Pons (tissue), 1 donor: ENCODE results near the gene TPSAB1.
"Not testable (repeated sequence)": the region's sequence is repeated elsewhere in the genome, so short reads cannot be mapped to it uniquely, and the experiment has no call there.

Experiments
- DNase-seq: peaks from one replicate; pipeline ENCODE4 v3.0.0-alpha.2; 2016; ENCODE audit warnings: low spot score

Gene TPSAB1

DNA sequence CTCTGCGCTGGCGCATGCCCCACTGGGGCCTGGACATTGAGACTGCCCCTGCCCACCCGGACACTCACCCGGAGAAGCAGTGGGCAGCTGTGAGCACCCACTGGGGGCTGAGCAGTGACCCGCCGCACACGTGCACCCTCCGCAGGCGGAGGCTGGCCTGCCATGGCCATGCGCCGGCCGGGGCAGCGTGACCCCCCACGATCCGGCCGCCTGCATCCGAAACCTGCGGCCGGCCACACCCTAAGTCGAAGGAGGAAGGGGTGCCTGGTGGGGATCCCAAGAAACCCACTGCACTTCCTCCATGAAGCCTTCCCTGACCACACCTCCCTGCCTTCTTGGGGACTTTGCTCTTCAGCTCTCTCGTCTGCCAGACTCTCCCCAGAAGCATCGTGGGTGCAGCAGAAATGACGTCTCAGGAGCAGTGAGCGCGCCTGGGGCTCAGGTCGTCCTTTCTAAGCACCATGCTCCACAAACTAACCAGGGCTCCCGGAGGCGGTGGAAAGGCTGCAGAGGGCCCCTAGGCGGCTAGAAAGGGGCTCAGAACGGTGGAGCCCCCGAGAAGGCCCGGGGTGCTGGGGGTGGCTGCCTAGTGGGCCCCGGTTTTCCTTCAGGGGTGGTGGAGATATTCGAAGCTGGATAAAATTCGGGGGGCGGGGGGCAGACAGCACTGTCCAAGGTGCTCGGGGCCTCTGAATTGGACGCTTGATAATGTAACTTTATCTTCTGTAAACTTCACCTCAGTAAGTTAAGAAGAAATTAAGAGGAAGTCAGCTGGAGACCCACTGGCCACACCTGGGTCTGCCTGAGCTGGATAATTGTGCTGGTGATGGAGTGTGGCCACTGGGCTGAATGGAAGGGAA is 16.9 kb upstream of the TPSAB1 start:
- DNase-seq = no peak

DNA sequence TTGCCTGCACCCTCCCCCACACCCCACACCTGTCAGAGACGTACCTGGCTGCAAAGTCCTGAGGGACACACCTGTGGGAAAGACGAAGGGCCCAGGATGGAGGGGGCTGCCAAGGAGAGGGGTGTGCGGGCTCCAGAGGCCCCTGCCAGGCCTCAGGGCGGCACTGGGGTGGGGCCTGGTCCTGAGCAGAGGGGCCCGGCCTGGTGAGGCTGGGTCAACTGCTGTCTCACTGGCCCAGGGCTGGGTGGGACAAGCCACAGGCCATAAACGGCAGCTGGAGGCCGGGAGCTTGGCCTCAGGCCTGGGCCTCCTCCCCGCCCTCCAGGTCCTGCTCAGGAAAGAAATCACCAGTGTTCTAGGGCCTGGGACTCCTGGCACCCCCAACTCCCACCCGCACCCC is 15.9 kb upstream of the TPSAB1 start:
- no peak for DNase-seq

DNA sequence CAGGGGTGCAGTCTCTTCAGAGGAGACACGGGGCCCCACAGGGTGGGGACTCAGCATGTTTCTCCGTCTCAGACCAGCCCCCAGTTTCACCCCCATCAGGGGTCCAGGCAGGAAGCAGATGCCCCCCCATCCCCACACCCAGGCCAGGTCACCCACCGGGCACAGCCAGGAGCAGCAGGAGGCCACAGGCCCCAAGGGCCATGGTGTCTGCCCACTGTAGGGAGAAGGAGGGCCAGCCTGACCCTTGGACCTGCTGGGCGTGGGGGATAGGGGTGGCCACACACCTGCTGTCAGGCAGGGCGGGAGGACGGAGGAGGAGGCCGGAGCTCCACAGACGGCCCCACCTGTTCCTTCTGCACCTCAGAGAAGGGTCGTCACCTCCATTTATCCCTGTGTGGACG is 15.5 kb upstream of the TPSAB1 start, which contains the start of gene TPSG1:
Gene TPSG1, minus strand, starts transcription at position 218 of the 401 bp plus-strand sequence. Its CDS starts 16 bp downstream, at position 202.
- DNase-seq = no peak

DNA sequence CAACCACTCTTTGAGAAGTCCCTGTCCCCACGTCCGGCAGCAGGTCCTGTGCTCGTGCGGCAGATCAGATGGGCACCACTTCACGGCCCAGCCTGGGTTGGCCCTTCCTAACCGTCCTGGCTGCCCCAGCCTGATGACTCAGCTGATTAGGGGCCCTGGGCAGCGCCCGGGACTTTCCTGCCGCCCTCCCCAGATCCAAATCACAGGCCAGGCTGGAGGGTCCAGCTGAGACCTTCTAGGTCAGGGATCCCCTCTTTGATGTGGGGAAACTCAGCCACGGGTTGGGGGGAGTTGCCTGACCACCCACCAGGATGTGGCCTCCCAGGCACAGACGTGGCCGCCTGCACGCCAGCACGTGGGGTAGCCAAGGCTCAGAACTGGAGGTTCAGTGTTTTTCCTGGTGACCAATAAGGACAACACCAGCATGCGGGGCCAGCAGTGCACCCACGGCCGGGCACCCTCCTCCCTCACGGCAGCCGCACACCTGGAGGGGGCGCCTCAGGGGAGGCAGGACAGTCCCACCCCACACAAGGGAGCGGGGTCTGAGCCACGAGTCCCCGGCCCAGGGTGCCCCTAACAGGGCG is 14.7 kb upstream of the TPSAB1 start:
- not testable (repeated sequence) for DNase-seq

DNA sequence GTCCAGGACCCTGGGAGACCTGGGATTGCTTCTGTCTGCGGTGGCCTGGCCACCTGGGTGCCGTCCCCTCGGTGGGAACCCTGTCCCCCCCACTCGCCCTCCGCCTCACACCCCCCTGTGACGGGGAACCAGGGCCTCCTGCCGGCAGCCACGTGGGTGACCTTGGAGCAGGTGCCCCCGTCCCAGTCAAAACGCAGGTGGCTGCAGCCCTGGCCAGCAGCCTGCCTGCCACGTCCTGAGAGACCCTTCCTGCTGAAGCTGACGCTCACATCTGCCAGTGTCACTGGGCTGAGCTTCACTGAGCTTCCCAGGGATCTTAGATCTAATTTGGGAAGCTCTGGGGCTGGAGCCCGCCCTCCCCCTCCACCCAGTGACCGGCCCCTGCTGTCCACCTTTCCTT is 13.8 kb upstream of the TPSAB1 start:
- not testable (repeated sequence) for DNase-seq

DNA sequence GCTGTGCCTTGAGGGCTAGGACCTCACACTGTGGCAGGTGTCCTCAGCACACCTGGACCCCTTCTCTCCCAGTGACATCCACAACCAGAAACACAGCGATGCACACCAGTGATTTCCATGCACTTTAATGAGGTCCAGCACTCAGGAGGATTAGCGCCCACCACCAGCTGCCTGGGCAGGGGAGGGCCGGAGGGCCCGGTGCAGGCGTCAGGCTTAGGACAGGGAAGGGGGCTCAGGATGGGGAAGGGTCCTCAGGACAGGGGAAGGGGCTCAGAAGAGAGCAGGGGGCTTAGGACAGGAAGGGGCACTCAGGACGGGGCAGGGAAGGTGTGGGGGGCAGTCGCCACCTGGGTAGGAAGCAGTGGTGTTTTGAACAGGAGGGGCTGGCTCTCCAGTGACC is 12.3 kb upstream of the TPSAB1 start:
- DNase-seq = not testable (repeated sequence)

DNA sequence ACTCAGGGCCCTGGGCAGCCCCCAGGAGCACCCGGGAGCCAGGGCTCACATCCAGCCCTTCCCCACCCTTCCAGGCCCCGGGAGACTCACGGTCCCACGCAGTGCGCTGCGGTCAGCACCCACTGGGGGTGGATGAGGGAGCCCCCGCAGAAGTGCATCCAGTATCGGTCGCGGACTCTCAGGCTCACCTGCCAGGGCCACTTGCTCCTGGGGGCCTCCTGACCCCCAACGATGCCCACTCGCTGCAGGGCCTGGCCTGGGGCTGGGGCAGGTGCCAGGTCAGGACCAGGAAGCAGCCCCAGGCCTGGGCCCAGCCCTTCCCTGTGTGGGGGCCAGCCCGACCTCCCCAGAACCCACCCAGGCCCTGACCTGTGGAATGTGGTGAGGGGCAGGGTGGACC is 11.0 kb upstream of the TPSAB1 start:
- DNase-seq = not testable (repeated sequence)

DNA sequence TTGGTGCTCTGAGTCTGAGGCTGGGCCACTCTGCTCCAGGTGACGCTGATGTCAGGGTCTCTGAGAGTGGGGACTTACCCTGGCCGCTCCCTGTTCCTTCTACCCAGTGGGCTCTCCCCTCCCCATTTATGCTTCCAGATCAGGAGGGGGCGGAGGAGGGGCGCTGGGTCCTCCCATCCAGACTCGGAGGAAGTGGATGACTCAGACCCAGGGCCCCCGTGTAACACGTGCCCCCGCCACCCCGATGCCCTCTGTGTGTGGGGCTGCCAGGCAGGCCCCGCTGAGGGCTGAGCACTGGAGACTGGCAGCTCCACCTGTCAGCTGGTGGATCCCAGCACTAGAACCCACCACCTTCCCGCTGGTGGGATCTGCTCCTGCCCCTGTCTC is 10.4 kb upstream of the TPSAB1 start, which contains the start of gene TPSB2:
Gene TPSB2, minus strand, starts transcription at position 101 of the 387 bp plus-strand sequence. CDS start 233 bp downstream, outside the sequence.
- not testable (repeated sequence) for DNase-seq

DNA sequence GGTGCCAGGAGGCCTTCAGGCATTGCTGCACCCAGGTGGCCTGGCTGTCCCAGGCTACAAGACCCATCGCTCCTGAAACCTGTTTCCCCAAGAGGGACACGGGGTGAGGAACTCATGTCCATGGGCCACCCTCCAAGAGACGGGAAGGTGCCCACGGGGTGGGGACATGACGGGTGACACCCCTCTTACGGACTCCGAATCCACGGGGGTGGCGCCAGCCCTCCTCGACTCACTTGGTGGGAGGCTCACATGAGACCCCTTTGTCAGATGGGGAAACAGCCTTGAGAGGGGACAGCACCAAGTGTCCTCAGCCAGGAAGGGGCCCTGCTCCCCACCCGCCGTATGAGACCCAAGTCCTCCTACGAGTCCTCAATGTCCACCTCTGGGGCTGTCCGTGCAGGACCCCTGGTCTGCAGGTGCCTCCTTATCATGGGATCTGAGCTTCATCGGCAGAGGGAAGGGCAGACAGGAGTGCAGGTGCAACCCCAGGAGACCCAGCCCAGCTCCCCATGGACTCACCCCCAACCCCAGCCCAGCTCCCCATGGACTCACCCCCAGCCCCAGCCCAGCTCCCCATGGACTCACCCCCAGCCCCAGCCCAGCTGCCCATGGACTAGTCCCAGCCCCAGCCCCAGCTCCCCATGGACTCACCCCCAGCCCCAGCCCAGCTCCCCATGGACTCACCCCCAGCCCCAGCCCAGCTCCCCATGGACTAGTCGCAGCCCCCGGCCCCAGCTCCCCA is 9.9 kb upstream of the TPSAB1 start:
- DNase-seq = not testable (repeated sequence)

DNA sequence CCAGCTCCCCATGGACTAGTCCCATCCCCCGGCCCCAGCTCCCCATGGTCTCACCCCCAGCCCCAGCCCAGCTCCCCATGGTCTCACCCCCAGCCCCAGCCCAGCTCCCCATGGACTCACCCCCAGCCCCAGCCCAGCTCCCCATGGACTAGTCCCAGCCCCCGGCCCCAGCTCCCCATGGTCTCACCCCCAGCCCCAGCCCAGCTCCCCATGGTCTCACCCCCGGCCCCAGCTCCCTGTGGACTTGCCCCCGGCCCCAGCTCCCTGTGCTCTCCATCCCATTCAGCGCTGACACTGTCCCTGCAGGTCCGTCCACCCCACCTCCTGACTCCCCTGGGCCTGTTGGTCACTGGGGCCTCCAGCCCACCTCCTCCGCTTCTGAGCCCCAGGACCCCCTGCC is 9.2 kb upstream of the TPSAB1 start:
- not testable (repeated sequence) for DNase-seq

DNA sequence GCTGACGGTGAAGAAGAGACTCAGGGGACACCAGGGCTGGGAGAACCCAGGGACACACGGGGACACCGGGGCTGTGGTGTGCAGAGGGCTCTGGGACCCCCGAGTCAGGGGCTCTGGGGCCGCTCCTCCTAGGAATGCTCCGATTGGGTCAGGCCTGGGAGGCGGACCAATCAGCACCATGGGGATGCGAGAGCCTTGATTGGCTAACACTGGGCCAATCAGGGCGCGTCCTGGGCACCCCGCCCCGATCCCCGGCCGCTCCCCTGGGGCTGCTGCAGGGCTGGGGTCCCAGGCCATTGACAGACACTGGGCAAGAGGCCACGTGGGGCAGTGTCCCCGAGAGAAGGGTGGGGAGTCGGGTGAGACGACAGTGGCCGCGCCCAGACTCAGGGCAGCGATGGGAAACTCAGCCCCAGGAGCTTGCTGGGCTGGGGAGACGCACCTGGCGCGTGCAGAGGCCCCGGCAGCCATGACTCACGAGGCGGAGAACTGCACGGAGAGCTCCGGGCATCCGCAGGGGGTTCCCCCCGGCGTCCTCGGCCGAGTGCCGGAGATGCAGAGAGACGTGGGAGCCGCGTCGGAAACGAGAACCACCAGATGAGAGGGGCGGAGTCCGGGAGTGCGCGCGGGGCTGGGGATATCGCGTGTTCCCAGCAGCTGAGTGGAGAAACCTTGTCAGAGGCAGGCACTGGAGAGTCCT is 8.3 kb upstream of the TPSAB1 start:
- DNase-seq = not testable (repeated sequence)

DNA sequence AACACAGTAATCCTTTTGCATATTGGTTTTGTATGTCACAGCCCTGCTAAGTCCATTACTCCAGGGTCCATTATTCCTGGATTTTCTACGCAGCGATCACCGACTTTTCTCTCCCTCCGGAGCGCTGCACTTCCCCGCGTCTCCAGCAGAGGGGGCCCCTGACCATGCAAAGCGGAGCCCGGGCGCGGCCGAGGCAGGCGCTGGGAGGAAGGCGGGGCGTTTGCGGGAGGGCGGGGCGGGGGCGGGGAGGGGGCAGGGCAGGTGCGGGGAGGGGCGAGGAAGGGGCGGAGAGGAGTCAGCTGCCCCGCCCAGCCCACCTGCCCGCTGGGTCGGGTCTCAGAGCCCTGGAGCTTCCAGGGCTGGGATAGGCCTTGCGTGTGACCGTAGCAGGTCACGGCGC is 3.8 kb upstream of the TPSAB1 start:
- not testable (repeated sequence) for DNase-seq

DNA sequence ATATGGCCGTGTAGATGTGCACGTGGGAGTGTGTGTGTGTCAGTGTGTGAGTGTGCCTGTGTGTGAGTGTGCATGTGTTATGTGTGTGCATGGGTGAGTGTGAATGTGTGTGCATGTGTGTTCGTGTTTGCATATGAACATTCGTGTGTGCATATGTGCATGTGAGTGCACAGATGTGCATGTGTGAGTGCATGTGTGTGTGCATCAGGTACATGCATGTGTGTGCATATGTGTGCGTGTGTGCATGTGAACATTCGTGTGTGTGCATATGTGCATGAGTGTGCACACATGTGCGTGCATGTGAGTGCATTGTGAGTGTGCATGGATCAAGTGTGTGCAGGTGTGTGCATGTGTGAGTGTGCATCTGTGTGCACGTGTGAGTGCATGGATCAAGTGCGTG is 2.5 kb upstream of the TPSAB1 start:
- DNase-seq = no peak

DNA sequence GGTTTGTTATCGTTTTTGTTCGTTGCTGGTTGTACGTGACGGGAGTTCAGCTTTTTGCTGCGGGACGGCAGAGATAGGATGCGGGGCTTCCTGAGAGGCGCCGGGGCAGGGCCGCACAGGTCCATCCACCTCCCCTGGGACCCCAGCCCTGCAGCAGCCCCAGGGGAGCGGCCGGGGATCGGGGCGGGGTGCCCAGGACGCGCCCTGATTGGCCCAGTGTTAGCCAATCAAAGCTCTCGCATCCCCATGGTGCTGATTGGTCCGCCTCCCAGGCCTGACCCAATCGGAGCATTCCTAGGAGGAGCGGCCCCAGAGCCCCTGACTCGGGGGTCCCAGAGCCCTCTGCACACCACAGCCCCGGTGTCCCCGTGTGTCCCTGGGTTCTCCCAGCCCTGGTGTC is 1.6 kb upstream of the TPSAB1 start:
- DNase-seq = not testable (repeated sequence)

DNA sequence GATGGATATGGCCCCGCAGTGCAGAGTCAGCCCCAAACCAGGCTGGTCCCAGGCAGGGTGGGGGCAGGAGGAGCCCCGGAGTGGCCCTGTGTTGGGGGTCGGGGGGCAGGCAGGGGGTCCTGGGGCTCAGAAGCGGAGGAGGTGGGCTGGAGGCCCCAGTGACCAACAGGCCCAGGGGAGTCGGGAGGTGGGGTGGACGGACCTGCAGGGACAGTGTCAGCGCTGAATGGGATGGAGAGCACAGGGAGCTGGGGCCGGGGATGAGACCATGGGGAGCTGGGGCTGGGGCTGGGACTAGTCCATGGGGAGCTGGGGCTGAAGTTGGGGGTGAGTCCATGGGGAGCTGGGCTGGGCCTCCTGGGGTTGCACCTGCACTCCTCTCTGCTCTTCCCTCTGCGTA is 930 bp upstream of the TPSAB1 start:
- DNase-seq = not testable (repeated sequence)

DNA sequence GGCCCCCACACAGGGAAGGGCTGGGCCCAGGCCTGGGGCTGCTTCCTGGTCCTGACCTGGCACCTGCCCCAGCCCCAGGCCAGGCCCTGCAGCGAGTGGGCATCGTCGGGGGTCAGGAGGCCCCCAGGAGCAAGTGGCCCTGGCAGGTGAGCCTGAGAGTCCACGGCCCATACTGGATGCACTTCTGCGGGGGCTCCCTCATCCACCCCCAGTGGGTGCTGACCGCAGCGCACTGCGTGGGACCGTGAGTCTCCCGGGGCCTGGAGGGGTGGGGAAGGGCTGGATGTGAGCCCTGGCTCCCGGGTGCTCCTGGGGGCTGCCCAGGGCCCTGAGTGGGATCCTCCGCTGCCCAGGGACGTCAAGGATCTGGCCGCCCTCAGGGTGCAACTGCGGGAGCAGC is 576 bp downstream of the TPSAB1 start:
- DNase-seq = not testable (repeated sequence)

DNA sequence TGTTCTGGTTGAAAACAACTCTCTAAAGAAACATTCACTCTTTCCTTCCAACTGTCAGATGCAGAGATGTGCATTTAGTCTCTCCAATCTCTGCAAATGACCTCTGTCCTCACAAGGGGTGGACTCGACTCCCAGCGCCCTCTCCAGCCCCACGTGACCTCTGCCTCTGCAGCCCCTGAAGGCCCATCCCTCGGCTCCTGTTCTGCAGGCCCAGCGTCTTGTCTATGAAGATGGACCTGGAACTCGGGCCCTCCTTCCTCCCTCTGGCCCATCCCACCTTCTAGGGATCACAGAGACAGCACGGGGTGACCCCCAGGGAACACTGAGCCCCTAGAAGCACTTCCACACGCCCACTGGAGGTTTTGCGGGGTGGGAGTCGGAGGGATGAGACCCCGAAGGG is 2.9 kb downstream of the TPSAB1 start:
- DNase-seq = not testable (repeated sequence)

DNA sequence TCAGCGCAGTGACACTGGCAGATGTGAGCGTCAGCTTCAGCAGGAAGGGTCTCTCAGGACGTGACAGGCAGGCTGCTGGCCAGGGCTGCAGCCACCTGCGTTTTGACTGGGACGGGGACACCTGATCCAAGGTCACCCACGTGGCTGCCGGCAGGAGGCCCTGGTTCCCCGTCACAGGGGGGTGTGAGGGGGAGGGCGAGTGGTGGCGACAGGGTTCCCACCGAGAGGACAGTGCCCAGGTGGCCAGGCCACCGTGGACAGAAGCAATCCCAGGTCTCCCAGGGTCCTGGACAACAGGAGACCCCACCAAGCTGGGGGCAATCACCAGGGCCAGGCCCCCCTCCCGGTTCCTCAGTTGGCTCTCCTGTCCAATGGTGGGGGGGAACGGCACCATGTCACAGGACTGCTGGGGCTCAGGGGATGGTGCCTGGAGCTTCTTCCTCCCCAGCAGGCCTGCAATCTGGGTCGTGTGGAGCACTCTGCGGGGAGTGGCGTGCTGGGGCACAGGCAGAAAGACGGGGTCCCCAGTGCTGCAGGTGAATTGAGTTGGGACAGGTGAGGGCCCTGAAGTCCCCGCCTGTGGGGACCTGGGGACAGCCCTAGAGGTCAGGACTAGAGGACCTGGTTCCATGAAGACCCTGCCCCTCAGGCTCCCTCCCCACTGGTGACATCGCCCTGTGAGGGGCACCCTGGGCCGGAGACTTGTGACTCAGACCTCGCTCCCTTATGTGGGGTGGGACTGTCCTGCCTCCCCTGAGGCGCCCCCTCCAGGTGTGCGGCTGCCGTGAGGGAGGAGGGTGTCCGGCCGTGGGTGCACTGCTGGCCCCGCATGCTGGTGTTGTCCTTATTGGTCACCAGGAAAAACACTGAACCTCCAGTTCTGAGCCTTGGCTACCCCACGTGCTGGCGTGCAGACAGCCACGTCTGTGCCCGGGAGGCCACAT is 3.7 kb downstream of the TPSAB1 start:
- DNase-seq = not testable (repeated sequence)

DNA sequence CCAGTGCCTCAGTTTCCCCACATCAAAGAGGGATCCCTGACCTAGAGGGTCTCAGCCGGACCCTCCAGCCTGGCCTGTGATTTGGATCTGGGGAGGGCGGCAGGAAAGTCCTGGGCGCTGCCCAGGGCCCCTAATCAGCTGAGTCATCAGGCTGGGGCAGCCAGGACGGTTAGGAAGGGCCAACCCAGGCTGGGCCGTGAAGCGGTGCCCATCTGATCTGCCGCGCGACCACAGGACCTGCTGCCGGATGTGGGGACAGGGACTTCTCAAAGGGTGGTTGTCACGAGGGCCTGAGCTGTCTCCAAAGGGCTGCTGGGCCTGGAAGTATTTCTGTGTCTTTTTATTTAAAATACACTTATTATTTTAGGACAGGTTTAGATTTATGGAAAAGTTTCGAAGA is 4.4 kb downstream of the TPSAB1 start:
- no peak for DNase-seq

DNA sequence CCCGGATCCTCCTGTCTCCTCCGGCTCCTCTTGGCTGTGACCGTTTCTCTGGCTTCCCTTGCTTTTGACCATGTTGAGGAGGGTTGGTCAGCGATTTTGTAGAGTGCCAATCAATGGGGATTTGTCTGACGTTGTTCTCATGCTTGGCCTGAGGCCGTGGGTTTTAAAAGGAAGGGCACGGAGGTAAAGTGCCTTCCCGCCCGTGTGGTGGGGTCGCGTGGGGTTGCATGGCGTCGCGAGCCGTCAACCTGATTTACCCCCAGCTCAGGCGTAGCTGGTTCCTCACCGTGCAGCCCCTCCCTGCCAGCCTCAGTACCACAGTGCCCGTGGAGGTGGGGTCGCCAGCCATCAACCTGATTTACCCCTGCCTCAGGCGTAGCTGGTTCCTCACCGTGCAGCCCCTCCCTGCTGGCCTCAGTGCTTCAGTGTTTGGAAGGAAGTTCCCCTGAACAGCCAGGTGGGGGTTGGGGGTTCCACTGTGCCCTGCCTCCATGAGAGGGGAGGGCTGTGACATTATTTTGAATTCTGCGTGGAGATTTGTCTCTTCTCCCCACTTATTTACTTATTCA is 5.0 kb downstream of the TPSAB1 start:
- no peak for DNase-seq
